Measurements from ENCODE around the gene SLC14A1.

GRCh38 chr18:45712061-45712460 lies 11.9 kb upstream of the SLC14A1 start:
- TF ChIP-seq, protein P1, sequence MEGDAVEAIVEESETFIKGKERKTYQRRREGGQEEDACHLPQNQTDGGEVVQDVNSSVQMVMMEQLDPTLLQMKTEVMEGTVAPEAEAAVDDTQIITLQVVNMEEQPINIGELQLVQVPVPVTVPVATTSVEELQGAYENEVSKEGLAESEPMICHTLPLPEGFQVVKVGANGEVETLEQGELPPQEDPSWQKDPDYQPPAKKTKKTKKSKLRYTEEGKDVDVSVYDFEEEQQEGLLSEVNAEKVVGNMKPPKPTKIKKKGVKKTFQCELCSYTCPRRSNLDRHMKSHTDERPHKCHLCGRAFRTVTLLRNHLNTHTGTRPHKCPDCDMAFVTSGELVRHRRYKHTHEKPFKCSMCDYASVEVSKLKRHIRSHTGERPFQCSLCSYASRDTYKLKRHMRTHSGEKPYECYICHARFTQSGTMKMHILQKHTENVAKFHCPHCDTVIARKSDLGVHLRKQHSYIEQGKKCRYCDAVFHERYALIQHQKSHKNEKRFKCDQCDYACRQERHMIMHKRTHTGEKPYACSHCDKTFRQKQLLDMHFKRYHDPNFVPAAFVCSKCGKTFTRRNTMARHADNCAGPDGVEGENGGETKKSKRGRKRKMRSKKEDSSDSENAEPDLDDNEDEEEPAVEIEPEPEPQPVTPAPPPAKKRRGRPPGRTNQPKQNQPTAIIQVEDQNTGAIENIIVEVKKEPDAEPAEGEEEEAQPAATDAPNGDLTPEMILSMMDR (IDR thresholded peaks at IDR 0.05) = no peak
- TF ChIP-seq EP300 (IDR thresholded peaks at IDR 0.05) = no peak

All from ovary (tissue), 3 donors.